ENCODE data around the gene C17orf100.

C17orf100 gene

GRCh38 chr17:6651354-6651918 lies at the start of gene C17orf100, which contains the start of gene MED31:
TSS of gene C17orf100 (plus strand) at chr17:6651762. CDS start at chr17:6651914, 152 bp downstream.
TSS of gene MED31 (minus strand) at chr17:6651605. CDS start at chr17:6651528, 77 bp downstream.
- peak; percentile 84 to 89 (median 86) for DNase-seq

- no peak for DNase-seq
Observed at GRCh38 chr17:6602141-6602540, 49.4 kb upstream of the C17orf100 start.

- no peak for DNase-seq
Observed at GRCh38 chr17:6603744-6604325, 47.7 kb upstream of the C17orf100 start.

- no peak for DNase-seq
Observed at GRCh38 chr17:6605142-6605541, 46.4 kb upstream of the C17orf100 start.

GRCh38 chr17:6608321-6608720 lies 43.2 kb upstream of the C17orf100 start:
- DNase-seq: no peak

GRCh38 chr17:6610011-6610410 lies 41.6 kb upstream of the C17orf100 start:
- DNase-seq: no peak

GRCh38 chr17:6611231-6611630 lies 40.3 kb upstream of the C17orf100 start:
- no peak for DNase-seq

- DNase-seq: no peak
Observed at GRCh38 chr17:6623941-6624340, 27.6 kb upstream of the C17orf100 start.

- DNase-seq: no peak
Observed at GRCh38 chr17:6626616-6627015, 24.9 kb upstream of the C17orf100 start.

- DNase-seq: no peak
Observed at GRCh38 chr17:6627019-6627418, 24.5 kb upstream of the C17orf100 start.

GRCh38 chr17:6630390-6630789 lies 21.2 kb upstream of the C17orf100 start:
- no peak for DNase-seq

GRCh38 chr17:6632530-6632929 lies 19.0 kb upstream of the C17orf100 start:
- no peak for DNase-seq

- no peak for DNase-seq
Observed at GRCh38 chr17:6633263-6633662, 18.3 kb upstream of the C17orf100 start.

GRCh38 chr17:6636105-6636504 lies 15.5 kb upstream of the C17orf100 start:
- no peak for DNase-seq

GRCh38 chr17:6636616-6637457 lies 14.7 kb upstream of the C17orf100 start:
- no peak for DNase-seq

GRCh38 chr17:6637458-6637840 lies 14.1 kb upstream of the C17orf100 start:
- DNase-seq: no peak

- DNase-seq: no peak
Observed at GRCh38 chr17:6638046-6638908, 13.3 kb upstream of the C17orf100 start.

- no peak for DNase-seq
Observed at GRCh38 chr17:6639014-6639585, 12.5 kb upstream of the C17orf100 start.

- no peak for DNase-seq
Observed at GRCh38 chr17:6639586-6640535, 11.7 kb upstream of the C17orf100 start.

- DNase-seq: peak; percentile 72 to 84 (median 82)
Observed at GRCh38 chr17:6640536-6641246, 10.9 kb upstream of the C17orf100 start, which contains the start of the genes KIAA0753 and TXNDC17. TSS of gene KIAA0753 (minus strand) at chr17:6640711. CDS start at chr17:6635103, 5,608 bp downstream. TSS of gene TXNDC17 (plus strand) at chr17:6641060. CDS start at chr17:6641083, 23 bp downstream.
